Measurements from ENCODE around the gene ECSIT.

DNA sequence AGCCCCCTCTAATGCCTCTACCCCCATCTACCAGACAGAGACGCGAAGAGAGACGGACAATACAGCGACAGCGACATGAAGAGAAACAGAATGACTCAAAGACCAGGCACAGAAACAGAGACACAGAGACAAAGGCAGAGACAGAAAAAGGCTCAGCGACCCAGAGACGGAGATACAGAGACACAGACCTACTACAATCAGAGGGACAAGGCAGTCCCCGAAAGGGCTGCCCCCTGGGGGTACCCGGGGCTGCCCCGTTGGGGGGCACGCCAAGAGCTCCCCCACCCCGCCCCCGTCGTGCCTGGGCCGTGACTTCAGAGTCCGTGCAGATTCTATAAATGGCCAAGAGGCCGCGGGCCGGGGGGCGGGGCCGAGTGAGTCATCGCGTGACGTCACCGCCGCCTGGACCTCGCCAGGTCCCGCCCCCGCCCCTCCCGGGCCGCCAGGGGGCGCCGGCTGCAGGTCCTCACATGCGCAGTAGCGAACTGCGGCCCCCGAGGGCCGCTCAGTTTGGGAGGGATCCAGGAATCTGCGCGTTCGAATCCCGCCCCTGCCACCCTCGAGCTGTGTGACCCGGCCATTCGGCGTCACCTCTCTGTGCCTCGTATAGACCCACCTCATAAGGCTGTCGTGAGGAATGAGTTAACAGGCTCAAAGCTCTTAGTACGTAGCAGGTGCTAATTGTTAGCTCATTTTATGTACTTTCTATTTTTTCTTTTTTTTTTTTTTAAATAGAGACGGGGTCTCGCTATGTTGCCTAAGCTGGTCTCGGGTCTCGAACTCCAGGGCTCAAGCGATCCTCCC is 7.1 kb upstream of the ECSIT start:
- TF ChIP-seq, protein P1, sequence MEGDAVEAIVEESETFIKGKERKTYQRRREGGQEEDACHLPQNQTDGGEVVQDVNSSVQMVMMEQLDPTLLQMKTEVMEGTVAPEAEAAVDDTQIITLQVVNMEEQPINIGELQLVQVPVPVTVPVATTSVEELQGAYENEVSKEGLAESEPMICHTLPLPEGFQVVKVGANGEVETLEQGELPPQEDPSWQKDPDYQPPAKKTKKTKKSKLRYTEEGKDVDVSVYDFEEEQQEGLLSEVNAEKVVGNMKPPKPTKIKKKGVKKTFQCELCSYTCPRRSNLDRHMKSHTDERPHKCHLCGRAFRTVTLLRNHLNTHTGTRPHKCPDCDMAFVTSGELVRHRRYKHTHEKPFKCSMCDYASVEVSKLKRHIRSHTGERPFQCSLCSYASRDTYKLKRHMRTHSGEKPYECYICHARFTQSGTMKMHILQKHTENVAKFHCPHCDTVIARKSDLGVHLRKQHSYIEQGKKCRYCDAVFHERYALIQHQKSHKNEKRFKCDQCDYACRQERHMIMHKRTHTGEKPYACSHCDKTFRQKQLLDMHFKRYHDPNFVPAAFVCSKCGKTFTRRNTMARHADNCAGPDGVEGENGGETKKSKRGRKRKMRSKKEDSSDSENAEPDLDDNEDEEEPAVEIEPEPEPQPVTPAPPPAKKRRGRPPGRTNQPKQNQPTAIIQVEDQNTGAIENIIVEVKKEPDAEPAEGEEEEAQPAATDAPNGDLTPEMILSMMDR (IDR thresholded peaks at IDR 0.05): peak; percentile 80
- TF ChIP-seq, protein P2, sequence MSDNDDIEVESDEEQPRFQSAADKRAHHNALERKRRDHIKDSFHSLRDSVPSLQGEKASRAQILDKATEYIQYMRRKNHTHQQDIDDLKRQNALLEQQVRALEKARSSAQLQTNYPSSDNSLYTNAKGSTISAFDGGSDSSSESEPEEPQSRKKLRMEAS (IDR thresholded peaks at IDR 0.05): 0 out of 2 replicates have a peak, but pooled peaks have one; percentile 35
- no peak for TF ChIP-seq CBX8 (IDR thresholded peaks at IDR 0.05)
- no peak for TF ChIP-seq POLR2A (IDR thresholded peaks at IDR 0.05; ENCODE audit: low read length)
- TF ChIP-seq JUN (IDR thresholded peaks at IDR 0.05): peak in 1 of 2 experiments; percentile 51; a peak in 1 of 5 replicates
- TF ChIP-seq, protein P3, sequence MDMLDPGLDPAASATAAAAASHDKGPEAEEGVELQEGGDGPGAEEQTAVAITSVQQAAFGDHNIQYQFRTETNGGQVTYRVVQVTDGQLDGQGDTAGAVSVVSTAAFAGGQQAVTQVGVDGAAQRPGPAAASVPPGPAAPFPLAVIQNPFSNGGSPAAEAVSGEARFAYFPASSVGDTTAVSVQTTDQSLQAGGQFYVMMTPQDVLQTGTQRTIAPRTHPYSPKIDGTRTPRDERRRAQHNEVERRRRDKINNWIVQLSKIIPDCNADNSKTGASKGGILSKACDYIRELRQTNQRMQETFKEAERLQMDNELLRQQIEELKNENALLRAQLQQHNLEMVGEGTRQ (IDR thresholded peaks at IDR 0.05): no peak
- TF ChIP-seq FOSB (CRISPR knock-in tag; IDR thresholded peaks at IDR 0.05): no peak
- TF ChIP-seq HDAC2 (IDR thresholded peaks at IDR 0.05): no peak
- peak; percentile 56; the same call in 1 of the 2 replicates for TF ChIP-seq JUNB (IDR thresholded peaks at IDR 0.05)
- TF ChIP-seq, protein P4, sequence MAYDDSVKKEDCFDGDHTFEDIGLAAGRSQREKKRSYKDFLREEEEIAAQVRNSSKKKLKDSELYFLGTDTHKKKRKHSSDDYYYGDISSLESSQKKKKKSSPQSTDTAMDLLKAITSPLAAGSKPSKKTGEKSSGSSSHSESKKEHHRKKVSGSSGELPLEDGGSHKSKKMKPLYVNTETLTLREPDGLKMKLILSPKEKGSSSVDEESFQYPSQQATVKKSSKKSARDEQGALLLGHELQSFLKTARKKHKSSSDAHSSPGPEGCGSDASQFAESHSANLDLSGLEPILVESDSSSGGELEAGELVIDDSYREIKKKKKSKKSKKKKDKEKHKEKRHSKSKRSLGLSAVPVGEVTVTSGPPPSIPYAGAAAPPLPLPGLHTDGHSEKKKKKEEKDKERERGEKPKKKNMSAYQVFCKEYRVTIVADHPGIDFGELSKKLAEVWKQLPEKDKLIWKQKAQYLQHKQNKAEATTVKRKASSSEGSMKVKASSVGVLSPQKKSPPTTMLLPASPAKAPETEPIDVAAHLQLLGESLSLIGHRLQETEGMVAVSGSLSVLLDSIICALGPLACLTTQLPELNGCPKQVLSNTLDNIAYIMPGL (CRISPR knock-in tag; IDR thresholded peaks at IDR 0.05; ENCODE audit: borderline replicate concordance): no peak
- TF ChIP-seq EHMT2 (IDR thresholded peaks at IDR 0.05; ENCODE audit: low read depth): no peak
- no peak for TF ChIP-seq EP300 (IDR thresholded peaks at IDR 0.05)
- TF ChIP-seq CHD2 (IDR thresholded peaks at IDR 0.05; ENCODE audit: low read length, partially characterized antibody): no peak
- TF ChIP-seq KDM5A (IDR thresholded peaks at IDR 0.05): no peak
